ENCODE results near the gene SDF2L1.

DNA sequence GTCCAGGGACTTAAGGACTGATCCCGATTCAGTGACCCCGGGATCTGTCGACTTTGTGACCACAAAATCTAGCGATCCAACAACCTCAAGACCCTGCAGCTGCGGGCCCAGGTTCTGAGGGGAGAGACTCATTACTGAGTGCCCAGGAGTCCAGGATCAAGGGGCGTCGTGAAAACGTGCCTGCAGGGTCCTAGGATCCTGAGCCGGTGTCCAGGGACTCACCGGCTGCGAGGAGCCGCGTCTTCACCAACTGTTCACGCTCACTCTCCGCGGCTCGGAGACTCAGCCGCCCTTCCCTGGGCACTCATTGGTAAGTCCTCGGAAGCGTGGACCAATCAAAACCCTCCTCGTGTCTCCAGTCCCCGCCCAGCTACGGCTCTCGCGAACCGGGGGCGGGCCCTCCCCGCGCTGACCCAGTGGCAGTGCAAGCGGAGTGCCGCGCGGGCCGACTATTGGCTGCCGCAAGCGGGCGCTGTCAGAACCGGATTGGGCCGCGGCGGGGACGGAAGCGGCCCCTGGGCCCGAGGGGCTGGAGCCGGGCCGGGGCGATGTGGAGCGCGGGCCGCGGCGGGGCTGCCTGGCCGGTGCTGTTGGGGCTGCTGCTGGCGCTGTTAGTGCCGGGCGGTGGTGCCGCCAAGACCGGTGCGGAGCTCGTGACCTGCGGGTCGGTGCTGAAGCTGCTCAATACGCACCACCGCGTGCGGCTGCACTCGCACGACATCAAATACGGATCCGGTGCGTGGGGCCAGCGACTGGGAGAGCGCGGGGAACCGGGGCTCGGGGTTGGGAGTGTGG is at the start of gene SDF2L1:
- TF ChIP-seq CTCF (conservative IDR thresholded peaks at IDR 0.05): peak; percentile 51
- TF ChIP-seq ZFX (IDR thresholded peaks at IDR 0.05): peak; percentile 41; the same call in 1 of the 2 replicates
